HAP-1 (cell line): ENCODE data around the gene FAT2.
"Not testable (repeated sequence)": the region's sequence is repeated elsewhere in the genome, so short reads cannot be mapped to it uniquely, and the experiment has no call there.

ENCODE experiments used
- DNase-seq, 2 experiments: peaks; one replicate each; pipeline ENCODE4 v3.0.0-alpha.2; 2016 to 2020; ENCODE audit warnings: low spot score in 2 of 2
- H3K27me3 ChIP-seq: fragments of 250-450 bp; sonication (Bioruptor Pico); 2 replicates; pipeline ENCODE4 v1.5.1; 2020; ENCODE audit warnings: low read depth, mild to moderate bottlenecking, moderate library complexity
- H3K36me3 ChIP-seq: fragments of 250-450 bp; sonication (Bioruptor Pico); replicated peaks from 2 replicates; pipeline ENCODE4 v1.5.1; 2020; ENCODE audit warnings: mild to moderate bottlenecking
- H3K4me1 ChIP-seq: fragments of 250-450 bp; sonication (Bioruptor Pico); 2 replicates; pipeline ENCODE4 v1.5.1; 2020; ENCODE audit warnings: mild to moderate bottlenecking
- H3K4me3 ChIP-seq: fragments of 250-450 bp; sonication (Bioruptor Pico); 2 replicates; pipeline ENCODE4 v1.5.1; 2020; ENCODE audit warnings: mild to moderate bottlenecking, moderate library complexity
- H3K9me3 ChIP-seq: fragments of 250-450 bp; sonication (Bioruptor Pico); 2 replicates; pipeline ENCODE4 v1.5.1; 2020; ENCODE audit warnings: mild to moderate bottlenecking, moderate library complexity
- in situ Hi-C: fragments of 300-500 bp; cut with MboI; formaldehyde crosslinking; loops from 3 replicates; pipeline ENCODE4 v1.14.3; 2020; ENCODE audit warnings: low sequenced_read_pairs, inconsistent platforms, mixed read lengths

Gene FAT2

GRCh38 chr5:151584057-151584937 lies 6.8 kb downstream of the FAT2 start:
- in situ Hi-C loops = no loop called here
- H3K4me3 ChIP-seq = no peak overlapping the region
- no peaks in the 10 kb centered on the region for H3K4me1 ChIP-seq
- no peaks in the 10 kb centered on the region for H3K36me3 ChIP-seq
- 0 out of 2 replicates have a peak, but pooled peaks cover 6% of the 10 kb centered on the region for H3K27me3 ChIP-seq
- no peak for DNase-seq
- H3K9me3 ChIP-seq = no peaks in the 10 kb centered on the region

GRCh38 chr5:151581812-151582583 lies 9.1 kb downstream of the FAT2 start:
- Histone ChIP-seq H3K9me3 (no peaks in the 10 kb centered on the region), H3K4me3 (no peak overlapping the region), H3K27me3 (peaks cover 9% of the 10 kb centered on the region; the same call in 1 of the 2 replicates), H3K4me1 (no peaks in the 10 kb centered on the region), H3K36me3 (no peaks in the 10 kb centered on the region)
- in situ Hi-C loops = no loop called here
- no peak for DNase-seq

GRCh38 chr5:151581347-151581746 lies 9.8 kb downstream of the FAT2 start:
- no peak for DNase-seq
- Histone ChIP-seq H3K4me3 (no peak overlapping the region), H3K27me3 (peaks cover 11% of the 10 kb centered on the region), H3K4me1 (no peaks in the 10 kb centered on the region), H3K36me3 (no peaks in the 10 kb centered on the region), H3K9me3 (no peaks in the 10 kb centered on the region)
- in situ Hi-C loops = no loop called here

- in situ Hi-C loops = no loop called here
- Histone ChIP-seq H3K4me3 (no peak overlapping the region), H3K27me3 (peaks cover 11% of the 10 kb centered on the region), H3K4me1 (no peaks in the 10 kb centered on the region), H3K36me3 (no peaks in the 10 kb centered on the region), H3K9me3 (no peaks in the 10 kb centered on the region)
- no peak for DNase-seq
Observed at GRCh38 chr5:151580858-151581257, 10.3 kb downstream of the FAT2 start.

- no peaks in the 10 kb centered on the region for H3K4me1 ChIP-seq
- no peak overlapping the region for H3K4me3 ChIP-seq
- H3K36me3 ChIP-seq = no peaks in the 10 kb centered on the region
- no peak for DNase-seq
- H3K27me3 ChIP-seq = peaks cover 13% of the 10 kb centered on the region
- in situ Hi-C loops = no loop called here
- no peaks in the 10 kb centered on the region for H3K9me3 ChIP-seq
Observed at GRCh38 chr5:151580239-151580638, 10.9 kb downstream of the FAT2 start.

- in situ Hi-C loops, H3K4me3 ChIP-seq, H3K36me3 ChIP-seq, DNase-seq, H3K4me1 ChIP-seq, H3K9me3 ChIP-seq: not testable (repeated sequence)
- peaks cover 24% of the 10 kb centered on the region for H3K27me3 ChIP-seq
Observed at GRCh38 chr5:151579146-151579545, 12.0 kb downstream of the FAT2 start.

GRCh38 chr5:151578326-151579025 lies 12.7 kb downstream of the FAT2 start:
- in situ Hi-C loops = no loop called here

GRCh38 chr5:151577566-151577965 lies 13.6 kb downstream of the FAT2 start:
- Histone ChIP-seq H3K27me3 (peaks cover 34% of the 10 kb centered on the region), H3K9me3 (no peaks in the 10 kb centered on the region), H3K36me3 (no peaks in the 10 kb centered on the region), H3K4me3 (no peak overlapping the region), H3K4me1 (no peaks in the 10 kb centered on the region)
- no peak for DNase-seq
- in situ Hi-C loops = no loop called here

More at GRCh38 chr5:151578326-151579025, 12.7 kb downstream of the FAT2 start:
- no peaks in the 10 kb centered on the region for H3K9me3 ChIP-seq
- H3K4me1 ChIP-seq = no peaks in the 10 kb centered on the region
- no peak for DNase-seq
- peaks cover 31% of the 10 kb centered on the region for H3K27me3 ChIP-seq
- no peaks in the 10 kb centered on the region for H3K36me3 ChIP-seq
- H3K4me3 ChIP-seq = no peak overlapping the region

GRCh38 chr5:151574444-151574996 lies 16.6 kb downstream of the FAT2 start:
- Histone ChIP-seq H3K36me3 (no peaks in the 10 kb centered on the region), H3K27me3 (peaks cover 38% of the 10 kb centered on the region), H3K4me3 (no peak overlapping the region), H3K4me1 (no peaks in the 10 kb centered on the region), H3K9me3 (no peaks in the 10 kb centered on the region)
- in situ Hi-C loops = no loop called here
- no peak for DNase-seq

GRCh38 chr5:151572657-151573368 lies 18.3 kb downstream of the FAT2 start:
- Histone ChIP-seq H3K27me3 (peaks cover 37% of the 10 kb centered on the region), H3K4me3 (no peak overlapping the region), H3K9me3 (no peaks in the 10 kb centered on the region), H3K4me1 (no peaks in the 10 kb centered on the region), H3K36me3 (no peaks in the 10 kb centered on the region)
- in situ Hi-C loops = no loop called here
- DNase-seq = no peak

GRCh38 chr5:151571270-151572173 lies 19.6 kb downstream of the FAT2 start:
- Histone ChIP-seq H3K4me3 (no peak overlapping the region), H3K4me1 (no peaks in the 10 kb centered on the region), H3K27me3 (peaks cover 37% of the 10 kb centered on the region), H3K9me3 (no peaks in the 10 kb centered on the region), H3K36me3 (no peaks in the 10 kb centered on the region)
- in situ Hi-C loops = no loop called here
- DNase-seq = no peak

- Histone ChIP-seq H3K27me3 (peaks cover 31% of the 10 kb centered on the region), H3K9me3 (no peaks in the 10 kb centered on the region), H3K36me3 (no peaks in the 10 kb centered on the region), H3K4me3 (no peak overlapping the region), H3K4me1 (no peaks in the 10 kb centered on the region)
- no peak for DNase-seq
- in situ Hi-C loops = no loop called here
Observed at GRCh38 chr5:151570512-151571269, 20.4 kb downstream of the FAT2 start.
